ENCODE measurements around the gene UBE2S. TPM values are rescaled to one million over a fixed set of nuclear protein-coding genes. Genes with fewer than 3 reads are reported as not detected.
"Not testable (repeated sequence)": the region's sequence is repeated elsewhere in the genome, so short reads cannot be mapped to it uniquely, and the experiment has no call there.

The UBE2S gene
- total and polyA plus RNA-seq, 5 donors from 2014 or later = 24.9 to 92.9 (median 36.4) TPM

DNA sequence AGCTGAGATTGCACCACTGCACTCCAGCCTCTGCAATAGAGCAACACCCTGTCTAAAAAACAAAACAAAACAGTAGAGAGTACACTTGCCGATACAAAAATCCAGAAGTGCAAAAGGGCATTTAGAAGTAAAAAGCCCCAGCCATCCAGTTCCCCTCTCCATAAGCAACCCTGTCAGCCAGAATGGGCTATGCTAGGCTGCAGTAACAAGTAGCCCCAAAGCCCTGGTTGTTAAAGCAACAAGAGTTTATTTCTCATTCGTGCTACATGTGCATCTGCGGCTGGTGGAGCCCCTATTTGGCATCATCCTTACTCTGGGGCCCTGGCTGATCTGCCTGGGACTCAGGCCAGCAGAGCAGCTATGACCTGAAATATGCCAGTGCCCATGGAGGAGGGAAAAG is 16.9 kb upstream of the UBE2S start:
- DNase-seq (no peak), ATAC-seq (ENCODE audit: low read depth in 2 of 2) (no peak)
- Mint-ChIP-seq H3K36me3 (no peaks in the 10 kb centered on the region), H3K9me3 (peaks cover 0 to 2% (median 0%) of the 10 kb centered on the region in 7 donors), H3K27me3 (peaks cover 24% of the 10 kb centered on the region), H3K4me1 (peaks cover 0 to 17% (median 5%) of the 10 kb centered on the region in 4 donors), H3K27ac (no peak overlapping the region), H3K4me3 (no peak overlapping the region)
- Histone ChIP-seq H3K27me3 (ENCODE audit: control insufficient read depth, insufficient read depth, low read length) (peaks cover 2% of the 10 kb centered on the region), H3K4me3 (ENCODE audit: low read depth, low read length) (no peak overlapping the region), H3K36me3 (ENCODE audit: control insufficient read depth, insufficient read depth, low read length) (no peaks in the 10 kb centered on the region), H3K9me3 (ENCODE audit: control insufficient read depth in 2 of 2, low read length in 2 of 2) (no peaks in the 10 kb centered on the region), H3K27ac (ENCODE audit: insufficient read depth, low read length, poor library complexity, severe bottlenecking) (no peak overlapping the region), H3K4me1 (ENCODE audit: control insufficient read depth, insufficient read depth, low read length, poor library complexity, severe bottlenecking) (peaks cover 9% of the 10 kb centered on the region)

DNA sequence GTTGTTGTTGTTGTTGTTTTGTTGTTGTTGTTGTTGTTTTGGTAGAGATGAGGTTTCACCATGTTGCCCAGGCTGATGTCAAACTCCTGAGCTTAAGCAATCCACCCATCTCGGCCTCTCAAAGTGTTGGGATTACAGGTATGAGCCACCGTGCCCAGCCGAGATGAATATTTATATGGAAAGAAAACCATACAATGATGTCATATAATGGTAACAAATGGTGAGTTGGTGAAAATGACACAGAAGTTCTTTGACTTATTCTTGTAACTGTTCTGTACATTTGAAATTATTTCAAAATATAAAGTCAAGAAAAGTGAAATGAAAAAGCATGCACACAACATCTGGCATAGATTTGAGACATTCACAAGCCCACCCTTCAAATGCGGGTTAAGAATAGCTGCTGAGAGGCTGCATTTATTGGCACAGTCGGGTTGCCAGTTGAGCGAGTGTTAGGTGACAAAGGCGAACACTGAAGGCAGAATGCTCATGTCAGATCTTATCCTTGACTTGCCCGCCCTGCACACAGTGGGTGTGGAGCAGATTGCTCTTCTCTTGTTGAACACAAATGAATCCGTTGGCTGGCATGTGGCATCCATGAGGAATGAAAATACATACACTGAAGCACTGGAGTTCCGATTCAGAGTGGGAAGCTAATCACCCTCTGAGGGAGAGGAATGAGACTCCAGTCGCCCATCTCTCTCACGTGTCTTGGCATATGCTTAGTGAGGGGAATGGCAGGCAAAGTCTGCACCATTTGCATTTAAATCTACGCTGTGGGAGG is 15.8 kb upstream of the UBE2S start:
- no peak for DNase-seq
- H3K27me3 ChIP-seq (ENCODE audit: control insufficient read depth, insufficient read depth, low read length) = peaks cover 2% of the 10 kb centered on the region
- H3K27ac ChIP-seq (ENCODE audit: insufficient read depth, low read length, poor library complexity, severe bottlenecking) = no peak overlapping the region
- Mint-ChIP-seq H3K4me3 (no peak overlapping the region), H3K36me3 (no peaks in the 10 kb centered on the region), H3K9me3 (peaks cover 0 to 2% (median 0%) of the 10 kb centered on the region in 7 donors), H3K4me1 (peaks cover 0 to 17% (median 5%) of the 10 kb centered on the region in 4 donors), H3K27me3 (peaks cover 18% of the 10 kb centered on the region), H3K27ac (no peak overlapping the region)
- ATAC-seq (ENCODE audit: low read depth in 2 of 2) = no peak
- H3K4me1 ChIP-seq (ENCODE audit: control insufficient read depth, insufficient read depth, low read length, poor library complexity, severe bottlenecking) = peaks cover 9% of the 10 kb centered on the region
- no peaks in the 10 kb centered on the region for H3K36me3 ChIP-seq (ENCODE audit: control insufficient read depth, insufficient read depth, low read length)
- H3K9me3 ChIP-seq (ENCODE audit: control insufficient read depth in 2 of 2, low read length in 2 of 2) = no peaks in the 10 kb centered on the region
- no peak overlapping the region for H3K4me3 ChIP-seq (ENCODE audit: low read depth, low read length)

DNA sequence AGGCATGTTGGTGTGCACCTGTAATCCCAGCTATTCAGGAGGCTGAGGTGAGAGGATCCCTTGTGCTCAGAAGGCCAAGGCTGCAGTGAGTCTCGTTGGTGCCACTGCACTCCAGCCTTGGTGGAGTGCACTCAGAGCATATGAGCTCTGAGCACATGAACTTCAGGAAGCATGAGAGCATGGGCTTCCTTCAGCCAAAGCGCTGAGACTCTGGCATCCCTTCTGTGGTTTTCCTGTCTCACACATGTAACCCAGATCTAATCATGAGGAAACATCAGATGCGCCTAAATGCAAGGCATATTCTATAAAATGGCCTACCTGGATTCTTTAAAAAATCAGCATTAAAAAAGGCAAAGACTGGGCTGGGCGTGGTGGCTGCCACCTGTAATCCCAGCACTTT is 13.7 kb upstream of the UBE2S start:
- Mint-ChIP-seq H3K4me1 (peaks cover 0 to 21% (median 5%) of the 10 kb centered on the region in 4 donors), H3K27ac (peak overlapping the region in 1 of 3 donors; percentile 38), H3K27me3 (peaks cover 20% of the 10 kb centered on the region), H3K4me3 (peak overlapping the region in 2 of 4 donors; percentile 26 to 63)
- not testable (repeated sequence) for H3K9me3 Mint-ChIP-seq; H3K36me3 Mint-ChIP-seq; H3K9me3 ChIP-seq (ENCODE audit: control insufficient read depth in 2 of 2, low read length in 2 of 2); H3K4me3 ChIP-seq (ENCODE audit: low read depth, low read length); H3K27ac ChIP-seq (ENCODE audit: insufficient read depth, low read length, poor library complexity, severe bottlenecking); H3K27me3 ChIP-seq (ENCODE audit: control insufficient read depth, insufficient read depth, low read length); H3K4me1 ChIP-seq (ENCODE audit: control insufficient read depth, insufficient read depth, low read length, poor library complexity, severe bottlenecking); H3K36me3 ChIP-seq (ENCODE audit: control insufficient read depth, insufficient read depth, low read length)
- ATAC-seq (ENCODE audit: low read depth in 2 of 2) = peak in 1 of 2 donors; percentile 60
- peak in 1 of 3 donors; percentile 34 for DNase-seq

DNA sequence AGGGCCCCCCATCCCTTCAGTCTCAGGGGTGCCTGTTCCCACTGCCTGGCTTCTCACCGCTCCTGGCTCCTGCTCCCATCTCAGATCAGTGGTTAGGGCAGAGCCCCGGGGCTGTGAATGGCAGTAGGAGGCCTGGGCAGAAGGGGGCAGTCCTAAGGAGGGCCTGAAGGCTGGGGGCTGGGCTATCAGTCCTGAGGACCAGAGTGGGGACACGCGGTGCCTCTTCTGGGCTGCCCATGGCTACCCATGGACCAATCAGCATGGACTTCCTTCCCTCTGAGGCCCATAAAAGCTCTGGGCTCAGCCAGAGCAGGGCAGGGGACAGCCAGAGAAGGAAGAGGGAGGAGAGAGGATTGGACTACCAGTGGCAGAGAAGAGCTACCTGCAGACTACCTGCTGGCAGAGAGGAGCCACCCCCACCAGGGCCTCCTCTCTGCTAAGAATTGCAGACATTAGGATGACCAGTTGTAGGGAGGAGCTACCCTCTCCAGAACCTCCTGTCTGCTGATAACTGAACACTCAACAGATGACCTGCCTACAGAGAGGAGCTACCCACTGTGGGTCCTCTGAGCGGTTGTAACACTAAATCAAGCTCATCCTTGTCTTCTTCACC is 12.1 kb upstream of the UBE2S start:
- H3K36me3 Mint-ChIP-seq = no peaks in the 10 kb centered on the region
- peaks cover 21% of the 10 kb centered on the region for H3K27me3 Mint-ChIP-seq
- ATAC-seq (ENCODE audit: low read depth in 2 of 2) (no peak), DNase-seq (no peak)
- no peaks in the 10 kb centered on the region for H3K9me3 ChIP-seq (ENCODE audit: control insufficient read depth in 2 of 2, low read length in 2 of 2)
- H3K4me1 ChIP-seq (ENCODE audit: control insufficient read depth, insufficient read depth, low read length, poor library complexity, severe bottlenecking) = peaks cover 9% of the 10 kb centered on the region
- H3K36me3 ChIP-seq (ENCODE audit: control insufficient read depth, insufficient read depth, low read length) = no peaks in the 10 kb centered on the region
- peaks cover 0 to 21% (median 5%) of the 10 kb centered on the region in 4 donors for H3K4me1 Mint-ChIP-seq
- no peak overlapping the region for H3K27ac ChIP-seq (ENCODE audit: insufficient read depth, low read length, poor library complexity, severe bottlenecking)
- no peak overlapping the region for H3K27ac Mint-ChIP-seq
- no peak overlapping the region for H3K4me3 ChIP-seq (ENCODE audit: low read depth, low read length)
- H3K9me3 Mint-ChIP-seq = peaks cover 0 to 1% (median 0%) of the 10 kb centered on the region in 7 donors
- no peak overlapping the region for H3K4me3 Mint-ChIP-seq
- H3K27me3 ChIP-seq (ENCODE audit: control insufficient read depth, insufficient read depth, low read length) = peaks cover 2% of the 10 kb centered on the region

DNA sequence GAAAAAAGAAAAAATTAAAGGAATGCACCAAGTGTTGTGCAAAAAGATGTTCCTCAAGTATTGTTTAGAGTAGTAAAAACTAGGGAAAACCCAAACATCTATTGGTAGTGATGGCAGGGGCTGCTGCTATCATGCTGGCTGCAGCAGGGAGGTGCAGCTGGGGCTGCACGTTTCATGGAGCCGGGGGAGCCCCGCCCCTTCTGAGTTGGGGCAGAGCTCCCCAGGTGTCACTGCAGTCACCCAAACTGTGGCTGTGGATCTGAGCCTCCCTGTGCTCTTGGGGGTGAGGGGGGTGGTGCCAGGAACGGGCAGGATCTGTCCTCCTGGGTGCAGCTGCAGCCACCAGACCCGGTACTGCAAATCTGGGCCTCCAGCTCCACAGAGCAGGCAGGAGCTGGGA is 11.5 kb upstream of the UBE2S start:
- DNase-seq = no peak
- Histone ChIP-seq H3K4me1 (ENCODE audit: control insufficient read depth, insufficient read depth, low read length, poor library complexity, severe bottlenecking) (peaks cover 9% of the 10 kb centered on the region), H3K27ac (ENCODE audit: insufficient read depth, low read length, poor library complexity, severe bottlenecking) (no peak overlapping the region), H3K36me3 (ENCODE audit: control insufficient read depth, insufficient read depth, low read length) (no peaks in the 10 kb centered on the region), H3K27me3 (ENCODE audit: control insufficient read depth, insufficient read depth, low read length) (no peaks in the 10 kb centered on the region), H3K9me3 (ENCODE audit: control insufficient read depth in 2 of 2, low read length in 2 of 2) (no peaks in the 10 kb centered on the region), H3K4me3 (ENCODE audit: low read depth, low read length) (no peak overlapping the region)
- Mint-ChIP-seq H3K27me3 (peaks cover 25% of the 10 kb centered on the region), H3K36me3 (no peaks in the 10 kb centered on the region), H3K4me1 (peaks cover 0 to 21% (median 5%) of the 10 kb centered on the region in 4 donors), H3K4me3 (no peak overlapping the region), H3K9me3 (peaks cover 0 to 2% (median 0%) of the 10 kb centered on the region in 7 donors), H3K27ac (no peak overlapping the region)
- ATAC-seq (ENCODE audit: low read depth in 2 of 2) = no peak

DNA sequence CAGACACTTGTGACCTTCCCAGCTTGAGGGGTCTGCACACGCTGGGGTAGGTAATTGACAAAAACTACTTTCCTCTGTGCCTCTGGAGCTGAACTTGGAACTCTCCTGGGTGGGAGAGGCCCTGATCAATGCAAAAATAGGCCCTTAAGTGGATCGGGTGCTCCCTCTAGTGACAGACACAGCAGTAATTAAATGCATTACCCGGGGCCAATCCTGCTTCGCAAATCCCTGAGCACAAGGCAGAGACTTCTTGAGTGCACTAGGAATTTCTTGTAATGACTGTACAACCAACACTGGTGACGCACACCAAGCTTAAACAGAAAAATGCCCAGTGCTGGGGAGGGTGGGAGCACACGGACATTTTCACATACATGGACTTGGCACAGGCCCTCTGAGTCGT is 10.6 kb upstream of the UBE2S start:
- Mint-ChIP-seq H3K36me3 (no peaks in the 10 kb centered on the region), H3K27me3 (peaks cover 22% of the 10 kb centered on the region), H3K4me3 (no peak overlapping the region), H3K4me1 (peaks cover 0 to 21% (median 5%) of the 10 kb centered on the region in 4 donors), H3K27ac (no peak overlapping the region), H3K9me3 (peaks cover 0 to 2% (median 0%) of the 10 kb centered on the region in 7 donors)
- H3K9me3 ChIP-seq (ENCODE audit: control insufficient read depth in 2 of 2, low read length in 2 of 2) = no peaks in the 10 kb centered on the region
- no peaks in the 10 kb centered on the region for H3K36me3 ChIP-seq (ENCODE audit: control insufficient read depth, insufficient read depth, low read length)
- no peak overlapping the region for H3K4me3 ChIP-seq (ENCODE audit: low read depth, low read length)
- peaks cover 9% of the 10 kb centered on the region for H3K4me1 ChIP-seq (ENCODE audit: control insufficient read depth, insufficient read depth, low read length, poor library complexity, severe bottlenecking)
- H3K27ac ChIP-seq (ENCODE audit: insufficient read depth, low read length, poor library complexity, severe bottlenecking) = no peak overlapping the region
- peak; percentile 26 to 71 (median 52) for DNase-seq
- peak in 1 of 2 donors; percentile 68 for ATAC-seq (ENCODE audit: low read depth in 2 of 2)
- no peaks in the 10 kb centered on the region for H3K27me3 ChIP-seq (ENCODE audit: control insufficient read depth, insufficient read depth, low read length)

DNA sequence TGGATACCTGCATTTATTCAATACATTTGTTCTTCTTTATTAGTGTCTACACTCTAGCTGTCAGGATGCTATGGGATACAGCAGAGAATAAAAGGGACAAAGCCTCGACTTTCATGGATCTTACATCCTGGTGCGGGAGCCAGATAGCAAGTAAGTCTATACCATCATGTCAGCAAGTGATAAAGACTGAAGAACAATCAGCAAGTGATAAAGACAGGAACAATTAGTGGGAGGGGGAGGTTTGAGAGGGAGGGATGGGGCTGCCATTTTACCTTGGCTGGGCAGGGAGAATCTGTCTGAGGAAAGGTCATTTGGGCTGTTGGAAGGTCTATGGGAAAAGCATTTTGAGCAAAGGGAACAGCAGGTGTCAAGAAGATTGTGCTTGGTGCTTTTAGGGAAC is 2.6 kb upstream of the UBE2S start:
- Histone ChIP-seq H3K27ac (ENCODE audit: insufficient read depth, low read length, poor library complexity, severe bottlenecking) (no peak overlapping the region), H3K4me1 (ENCODE audit: control insufficient read depth, insufficient read depth, low read length, poor library complexity, severe bottlenecking) (peaks cover 24% of the 10 kb centered on the region), H3K4me3 (ENCODE audit: low read depth, low read length) (no peak overlapping the region), H3K36me3 (ENCODE audit: control insufficient read depth, insufficient read depth, low read length) (no peaks in the 10 kb centered on the region), H3K27me3 (ENCODE audit: control insufficient read depth, insufficient read depth, low read length) (no peaks in the 10 kb centered on the region), H3K9me3 (ENCODE audit: control insufficient read depth in 2 of 2, low read length in 2 of 2) (peaks cover 2 to 7% of the 10 kb centered on the region in 2 experiments)
- ATAC-seq (ENCODE audit: low read depth in 2 of 2) (no peak), DNase-seq (no peak)
- peaks cover 9 to 33% (median 22%) of the 10 kb centered on the region in 4 donors for H3K4me1 Mint-ChIP-seq
- H3K36me3 Mint-ChIP-seq = peaks cover 11% of the 10 kb centered on the region
- peak overlapping the region in 2 of 4 donors; percentile 23 to 64 for H3K4me3 Mint-ChIP-seq
- peaks cover 0 to 8% (median 5%) of the 10 kb centered on the region in 7 donors for H3K9me3 Mint-ChIP-seq
- H3K27me3 Mint-ChIP-seq = peaks cover 16% of the 10 kb centered on the region
- no peak overlapping the region for H3K27ac Mint-ChIP-seq
